CD4-positive, alpha-beta memory T cell (primary cell): ENCODE measurements around the gene TMEM229A. TPM values are rescaled to one million over a fixed set of nuclear protein-coding genes. Genes with fewer than 3 reads are reported as not detected.
A peak's percentile ranks its signal among the peaks of the same experiment; 100 is the strongest.
"Not testable (repeated sequence)": the region's sequence is repeated elsewhere in the genome, so short reads cannot be mapped to it uniquely, and the experiment has no call there.

ENCODE experiments used
- CTCF ChIA-PET: fragments of 350-600 bp; sonication (Branson Sonifier 250); formaldehyde crosslinking; loops from one replicate; lab custom pipeline; 2021; ENCODE audit warnings: inconsistent platforms; ENCODE audit not compliant: partially characterized antibody; lab: Charles Lee
- POLR2A ChIA-PET: fragments of 350-600 bp; sonication (Branson Sonifier 250); formaldehyde crosslinking; loops from one replicate; lab custom pipeline; 2021; ENCODE audit not compliant: partially characterized antibody; lab: Charles Lee
- DNase-seq, 5 donors: peaks; one replicate each; pipeline versions ENCODE4 v3.0.0 to v3.0.0-alpha.2; 2020 to 2022; ENCODE audit warnings: mixed read lengths in 1 of 5
- H3K27ac ChIP-seq: one replicate; pipeline ENCODE4 v1.7.0; 2013; ENCODE audit warnings: low read depth, low read length
- H3K27me3 ChIP-seq: 2 replicates; pipeline ENCODE4 v1.7.0; 2013; ENCODE audit warnings: mild to moderate bottlenecking, low read length, moderate library complexity; ENCODE audit not compliant: insufficient read depth
- H3K36me3 ChIP-seq: 2 replicates; pipeline ENCODE4 v1.7.0; 2013; ENCODE audit warnings: mild to moderate bottlenecking, low read length, moderate library complexity; ENCODE audit not compliant: insufficient read depth
- H3K4me1 ChIP-seq: 2 replicates; pipeline ENCODE4 v1.7.0; 2013; ENCODE audit warnings: mild to moderate bottlenecking, low read length, moderate library complexity; ENCODE audit not compliant: insufficient read depth
- H3K4me3 ChIP-seq, 2 donors: one replicate each; pipeline ENCODE4 v1.7.0; 2013; ENCODE audit warnings: low read length in 2 of 2, mild to moderate bottlenecking in 1 of 2
- H3K9me3 ChIP-seq, 2 donors: one replicate each; pipeline ENCODE4 v1.7.0; 2013; ENCODE audit warnings: low read length in 2 of 2, control low read depth in 1 of 2; ENCODE audit not compliant: control insufficient read depth in 1 of 2
- H3K27ac Mint-ChIP-seq, 7 donors: one replicate each; pipeline ENCODE4 v1.8.0; 2020 to 2021; ENCODE audit warnings: mixed read lengths in 7 of 7, mild to moderate bottlenecking in 6 of 7, inconsistent platforms in 3 of 7, moderate library complexity in 3 of 7
- H3K27me3 Mint-ChIP-seq, 2 donors: one replicate each; pipeline ENCODE4 v1.8.0; 2020 to 2021; ENCODE audit warnings: mixed read lengths in 2 of 2
- H3K36me3 Mint-ChIP-seq, 2 donors: one replicate each; pipeline ENCODE4 v1.8.0; 2020 to 2021; ENCODE audit warnings: mixed read lengths in 2 of 2, inconsistent platforms in 1 of 2, mild to moderate bottlenecking in 1 of 2
- H3K4me1 Mint-ChIP-seq, 4 donors: one replicate each; pipeline ENCODE4 v1.8.0; 2020 to 2021; ENCODE audit warnings: mixed read lengths in 4 of 4, mild to moderate bottlenecking in 1 of 4
- H3K4me3 Mint-ChIP-seq, 8 donors: one replicate each; pipeline ENCODE4 v1.8.0; 2020 to 2021; ENCODE audit warnings: mixed read lengths in 8 of 8, mild to moderate bottlenecking in 7 of 8, moderate library complexity in 6 of 8, inconsistent platforms in 3 of 8
- H3K9me3 Mint-ChIP-seq, 8 donors: one replicate each; pipeline ENCODE4 v1.8.0; 2020 to 2021; ENCODE audit warnings: mixed read lengths in 8 of 8, mild to moderate bottlenecking in 5 of 8, inconsistent platforms in 3 of 8, moderate library complexity in 1 of 8
- intact Hi-C: fragments of 100-400 bp; cut with micrococcal nuclease; formaldehyde crosslinking; loops from one replicate; pipeline ENCODE4 v1.15.1; 2023
- polyA plus RNA-seq, 2 donors: library from polyadenylated mRNA; unstranded; fragments of 300-500 nt; fragmentation: Illumina TruSeq; gene quantifications; one replicate each; pipeline ENCODE4 v1.2.3, GENCODE V29; 2021
- total RNA-seq, 2 experiments: library from RNA; stranded (reverse); gene quantifications; one replicate each; pipeline ENCODE4 v1.2.3, GENCODE V29; 2021

Gene TMEM229A
- total and polyA plus RNA-seq, 4 experiments from 2014 or later: not detected

DNA sequence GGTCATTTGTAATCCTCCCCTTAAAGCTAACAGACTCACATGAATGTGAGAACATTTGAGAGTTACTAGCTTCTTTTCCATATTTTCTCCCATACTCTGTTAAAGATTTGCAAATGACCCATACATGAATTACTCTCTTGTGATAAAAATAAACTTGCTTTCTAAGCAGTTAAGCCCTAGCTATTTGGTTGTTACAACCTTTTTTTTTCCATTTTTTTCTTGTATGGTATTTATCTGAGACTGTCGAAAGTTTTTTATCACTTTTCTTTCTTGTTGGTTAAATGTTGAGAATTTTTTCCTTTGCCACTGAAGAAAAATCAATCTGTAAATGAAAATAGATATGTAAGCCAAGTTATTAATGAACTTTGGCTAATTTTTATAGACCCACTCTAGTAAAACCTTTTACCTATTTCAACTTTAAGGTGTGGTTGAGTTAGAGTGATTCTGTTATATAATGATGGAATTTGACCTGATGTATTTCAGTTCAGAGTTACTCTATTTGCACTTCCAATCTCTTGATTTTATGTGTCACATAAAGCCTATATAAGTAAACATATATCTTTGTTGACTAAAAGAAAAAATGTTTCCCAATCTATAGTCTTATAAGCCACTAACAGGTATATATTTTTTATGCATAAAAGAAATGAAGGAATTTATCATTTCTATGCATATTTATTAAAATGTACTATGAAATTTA is 19.0 kb upstream of the TMEM229A start:
- no peak overlapping the region for H3K4me3 ChIP-seq
- CTCF ChIA-PET: no interaction called here
- H3K4me1 ChIP-seq: no peaks in the 10 kb centered on the region
- H3K27me3 ChIP-seq: no peaks in the 10 kb centered on the region
- no peak for DNase-seq
- H3K9me3 ChIP-seq: no peaks in the 10 kb centered on the region
- H3K4me3 Mint-ChIP-seq: no peak overlapping the region
- no peaks in the 10 kb centered on the region for H3K4me1 Mint-ChIP-seq
- H3K27ac Mint-ChIP-seq: no peak overlapping the region
- H3K27me3 Mint-ChIP-seq: peaks cover 0 to 2% of the 10 kb centered on the region in 2 donors
- intact Hi-C loops: no loop called here
- no peaks in the 10 kb centered on the region for H3K36me3 ChIP-seq
- peaks cover 0 to 2% (median 0%) of the 10 kb centered on the region in 8 donors for H3K9me3 Mint-ChIP-seq
- POLR2A ChIA-PET: no interaction called here
- no peaks in the 10 kb centered on the region for H3K36me3 Mint-ChIP-seq
- H3K27ac ChIP-seq: no peak overlapping the region

DNA sequence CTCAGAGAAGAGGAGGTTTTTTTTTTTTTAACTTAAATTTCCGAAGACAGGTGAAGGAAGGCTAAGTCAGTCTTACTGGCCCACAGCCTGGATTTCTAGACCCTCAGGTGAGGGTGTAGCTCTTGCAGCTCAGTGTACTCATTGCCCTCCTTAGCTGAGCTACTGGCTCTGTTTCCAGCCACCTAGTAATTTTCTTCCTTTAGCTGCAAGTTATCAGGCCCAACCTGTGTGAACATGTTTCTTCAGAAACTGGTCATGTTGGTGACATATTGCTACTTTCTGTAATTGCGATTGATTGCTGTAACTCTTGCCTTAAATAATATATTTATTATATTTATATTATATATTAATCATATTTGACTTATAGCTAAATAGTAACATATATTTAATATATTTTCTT is 10.0 kb upstream of the TMEM229A start:
- no peaks in the 10 kb centered on the region for H3K4me1 Mint-ChIP-seq
- no peaks in the 10 kb centered on the region for H3K36me3 ChIP-seq
- no peak overlapping the region for H3K4me3 ChIP-seq
- peaks cover 0 to 4% (median 0%) of the 10 kb centered on the region in 8 donors for H3K9me3 Mint-ChIP-seq
- no peak overlapping the region for H3K27ac ChIP-seq
- intact Hi-C loops: no loop called here
- POLR2A ChIA-PET: no interaction called here
- no peaks in the 10 kb centered on the region for H3K27me3 ChIP-seq
- CTCF ChIA-PET: no interaction called here
- H3K36me3 Mint-ChIP-seq: no peaks in the 10 kb centered on the region
- H3K4me1 ChIP-seq: no peaks in the 10 kb centered on the region
- no peak overlapping the region for H3K4me3 Mint-ChIP-seq
- no peaks in the 10 kb centered on the region for H3K27me3 Mint-ChIP-seq
- no peak overlapping the region for H3K27ac Mint-ChIP-seq
- no peaks in the 10 kb centered on the region for H3K9me3 ChIP-seq
- no peak for DNase-seq

DNA sequence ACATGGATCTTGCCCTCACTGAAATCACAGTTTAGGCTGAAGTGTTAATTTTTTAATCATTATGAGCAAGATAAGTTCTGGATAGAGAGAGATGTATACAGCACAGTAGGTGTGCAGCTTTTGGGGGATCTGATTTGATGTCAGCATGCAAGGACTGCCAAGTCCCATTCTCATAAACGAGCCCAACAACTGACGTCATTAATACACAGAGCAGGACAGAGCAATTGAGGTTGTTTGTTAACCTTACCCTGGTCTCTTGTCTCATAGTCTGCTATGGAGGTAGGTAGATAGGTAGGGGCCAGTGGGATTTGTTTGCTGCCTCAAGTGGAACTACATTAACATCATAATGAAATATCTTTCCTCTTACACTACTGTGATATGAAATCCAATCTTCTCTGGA is 8.6 kb upstream of the TMEM229A start:
- no peaks in the 10 kb centered on the region for H3K4me1 ChIP-seq
- ChIA-PET POLR2A (no interaction called here), CTCF (no interaction called here)
- Mint-ChIP-seq H3K4me3 (no peak overlapping the region), H3K27ac (no peak overlapping the region), H3K36me3 (no peaks in the 10 kb centered on the region), H3K9me3 (peaks cover 0 to 4% (median under 1%) of the 10 kb centered on the region in 8 donors), H3K4me1 (no peaks in the 10 kb centered on the region), H3K27me3 (peaks cover 1 to 2% of the 10 kb centered on the region in 2 donors)
- H3K9me3 ChIP-seq: no peaks in the 10 kb centered on the region
- H3K27ac ChIP-seq: no peak overlapping the region
- no peak overlapping the region for H3K4me3 ChIP-seq
- no peaks in the 10 kb centered on the region for H3K27me3 ChIP-seq
- no peaks in the 10 kb centered on the region for H3K36me3 ChIP-seq
- intact Hi-C loops: no loop called here
- DNase-seq: no peak

DNA sequence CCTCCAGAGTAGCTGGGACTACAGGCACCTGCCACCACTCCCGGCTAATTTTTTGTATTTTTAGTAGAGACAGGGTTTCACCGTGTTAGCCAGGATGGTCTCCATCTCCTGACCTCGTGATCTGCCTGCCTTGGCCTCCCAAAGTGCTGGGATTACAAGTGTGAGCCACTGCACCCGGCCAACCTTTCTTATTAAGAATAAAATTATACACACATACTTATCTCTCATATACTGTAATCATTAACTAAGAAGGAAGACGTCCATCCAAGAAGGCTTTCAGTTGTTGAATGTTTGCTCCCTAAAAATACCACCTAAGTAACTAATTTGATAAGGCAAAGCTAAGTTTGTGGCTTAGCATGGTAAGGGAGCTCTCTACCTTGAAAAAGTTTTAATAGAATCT is 5.0 kb upstream of the TMEM229A start:
- H3K4me3 ChIP-seq, H3K36me3 ChIP-seq, H3K4me3 Mint-ChIP-seq, H3K4me1 ChIP-seq, intact Hi-C loops, H3K27me3 ChIP-seq, H3K9me3 ChIP-seq, H3K27ac ChIP-seq, H3K27ac Mint-ChIP-seq, H3K9me3 Mint-ChIP-seq, H3K4me1 Mint-ChIP-seq, DNase-seq, H3K36me3 Mint-ChIP-seq, POLR2A ChIA-PET: not testable (repeated sequence)
- CTCF ChIA-PET: interaction anchor here (1.0 kb wide), 1 partner anchor 13 kb away, joined by 3 read pairs; no protein-coding TSS in a partner anchor
- peaks cover 16 to 19% of the 10 kb centered on the region in 2 donors for H3K27me3 Mint-ChIP-seq

DNA sequence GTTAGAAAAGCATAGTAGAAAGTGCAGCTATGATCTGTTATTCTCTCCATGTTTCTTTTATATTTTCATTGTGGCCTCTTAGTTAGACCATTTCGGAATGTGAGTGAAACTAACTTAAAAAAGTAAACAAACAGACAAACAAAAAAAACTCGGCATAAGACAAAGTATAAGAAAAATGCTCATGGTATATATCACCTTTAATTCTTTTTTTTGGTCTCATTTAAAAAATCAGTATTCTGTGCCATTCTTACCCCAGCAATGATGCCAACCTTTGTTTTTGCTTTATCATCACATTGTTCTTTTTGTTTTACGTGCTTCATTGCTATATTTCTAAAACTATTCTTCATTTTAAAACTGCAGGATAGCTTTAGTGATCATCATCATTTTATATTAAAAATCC is 2.8 kb upstream of the TMEM229A start:
- Mint-ChIP-seq H3K27me3 (peaks cover 28 to 29% of the 10 kb centered on the region in 2 donors), H3K9me3 (peaks cover 0 to 12% (median 2%) of the 10 kb centered on the region in 8 donors), H3K36me3 (no peaks in the 10 kb centered on the region), H3K4me3 (no peak overlapping the region), H3K4me1 (peaks cover 6 to 15% (median 8%) of the 10 kb centered on the region in 4 donors), H3K27ac (no peak overlapping the region)
- Histone ChIP-seq H3K36me3 (no peaks in the 10 kb centered on the region), H3K4me1 (no peaks in the 10 kb centered on the region), H3K27ac (no peak overlapping the region), H3K9me3 (no peaks in the 10 kb centered on the region), H3K27me3 (peaks cover 6% of the 10 kb centered on the region), H3K4me3 (no peak overlapping the region)
- ChIA-PET POLR2A (no interaction called here), CTCF (no interaction called here)
- intact Hi-C loops: no loop called here
- DNase-seq: no peak

DNA sequence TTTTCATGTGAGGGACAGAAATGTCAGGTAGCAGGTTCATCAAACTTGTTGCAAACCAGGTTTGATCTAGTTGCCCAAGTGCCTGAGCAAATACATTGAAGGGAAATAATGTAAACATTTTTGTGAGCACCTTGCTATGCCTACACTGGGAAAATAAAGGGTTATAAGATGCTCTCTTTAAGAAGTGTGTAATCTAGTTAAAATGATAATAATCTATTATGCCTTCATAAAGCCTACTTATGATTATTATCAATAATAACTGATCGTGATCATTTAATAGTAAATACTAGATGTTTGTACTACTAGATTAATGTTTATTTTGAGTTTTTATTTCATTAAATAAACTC is 1.9 kb upstream of the TMEM229A start:
- ChIA-PET POLR2A (no interaction called here), CTCF (no interaction called here)
- intact Hi-C loops: no loop called here
- Histone ChIP-seq H3K27me3 (peaks cover 6% of the 10 kb centered on the region), H3K36me3 (no peaks in the 10 kb centered on the region), H3K27ac (no peak overlapping the region), H3K4me3 (no peak overlapping the region), H3K9me3 (no peaks in the 10 kb centered on the region), H3K4me1 (no peaks in the 10 kb centered on the region)
- DNase-seq: no peak
- H3K27me3 Mint-ChIP-seq: peaks cover 32 to 34% of the 10 kb centered on the region in 2 donors
- H3K4me3 Mint-ChIP-seq: peak overlapping the region in 2 of 8 donors; percentile 23 to 30
- no peak overlapping the region for H3K27ac Mint-ChIP-seq
- no peaks in the 10 kb centered on the region for H3K36me3 Mint-ChIP-seq
- peaks cover 0 to 12% (median 2%) of the 10 kb centered on the region in 8 donors for H3K9me3 Mint-ChIP-seq
- peaks cover 6 to 15% (median 8%) of the 10 kb centered on the region in 4 donors for H3K4me1 Mint-ChIP-seq

DNA sequence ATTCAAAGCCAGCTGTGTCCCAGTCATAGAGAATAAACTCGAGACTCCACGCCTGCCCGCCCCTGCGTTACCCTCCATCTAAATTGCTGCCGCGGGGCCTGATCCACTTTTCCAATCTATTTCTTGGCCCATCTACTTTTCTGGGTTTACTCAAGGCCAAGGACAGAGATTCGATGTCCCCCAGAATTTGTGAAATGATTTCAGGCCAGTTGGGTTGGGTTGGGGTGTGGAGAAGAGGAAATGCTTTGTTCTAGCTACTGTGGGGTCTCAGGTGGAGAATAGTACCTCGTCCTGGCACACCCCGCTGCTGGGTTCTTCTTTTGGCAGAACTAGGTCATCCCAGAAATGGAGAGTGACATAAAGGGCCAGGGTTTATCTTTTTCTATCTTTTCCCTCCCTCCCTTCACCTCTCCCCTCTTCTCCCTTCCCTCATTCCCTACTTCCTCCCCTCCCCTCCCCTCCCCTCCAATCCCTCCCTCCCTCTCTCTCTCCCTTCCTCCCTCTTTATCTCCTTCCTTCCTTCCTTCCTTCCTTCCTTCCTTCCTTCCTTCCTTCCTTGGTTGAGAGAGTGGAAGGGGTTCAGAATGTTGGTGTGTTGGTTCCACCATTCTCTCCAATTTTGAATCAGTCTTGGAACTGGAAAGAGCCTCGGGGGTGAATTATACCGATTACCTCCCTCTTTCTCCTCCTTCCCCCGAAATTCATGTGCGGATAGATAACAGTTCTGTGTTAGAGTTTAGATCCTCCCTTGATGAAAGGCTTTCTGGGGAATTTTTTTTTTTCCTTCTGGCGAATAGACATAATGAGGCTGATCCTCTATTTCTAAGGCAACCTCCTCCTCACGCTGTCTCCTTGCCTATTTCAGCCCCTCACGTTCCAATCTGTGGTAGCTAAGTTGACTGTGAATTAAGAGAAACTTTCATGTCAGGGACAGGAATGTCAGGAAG is 1.2 kb upstream of the TMEM229A start:
- H3K4me3 Mint-ChIP-seq: peak overlapping the region in 5 of 8 donors; percentile 23 to 65 (median 30)
- Histone ChIP-seq H3K4me3 (no peak overlapping the region), H3K9me3 (no peaks in the 10 kb centered on the region), H3K36me3 (no peaks in the 10 kb centered on the region), H3K27me3 (peaks cover 6% of the 10 kb centered on the region), H3K4me1 (no peaks in the 10 kb centered on the region), H3K27ac (no peak overlapping the region)
- CTCF ChIA-PET: no interaction called here
- POLR2A ChIA-PET: no interaction called here
- H3K36me3 Mint-ChIP-seq: no peaks in the 10 kb centered on the region
- intact Hi-C loops: no loop called here
- peaks cover 6 to 15% (median 8%) of the 10 kb centered on the region in 4 donors for H3K4me1 Mint-ChIP-seq
- no peak overlapping the region for H3K27ac Mint-ChIP-seq
- peaks cover 35 to 37% of the 10 kb centered on the region in 2 donors for H3K27me3 Mint-ChIP-seq
- no peak for DNase-seq
- peaks cover 0 to 12% (median 2%) of the 10 kb centered on the region in 8 donors for H3K9me3 Mint-ChIP-seq
